Naive thymus-derived CD8-positive, alpha-beta T cell (primary cell): Measurements from ENCODE around the gene CNTNAP2. TPM values are rescaled to one million over a fixed set of nuclear protein-coding genes. Genes with fewer than 3 reads are reported as not detected.

ENCODE experiments used
- ATAC-seq, 2 donors: fragments of 150-1000 bp; cut with Tn5 transposase in 1 of 2; sonication (Bioruptor Pico), chemical (Tn5 transposase) in 1 of 2; 1 replicate in 1 of 2; 2 replicates in 1 of 2; pipeline ENCODE4 v1.10.0; 2021; ENCODE audit warnings: mild to moderate bottlenecking in 2 of 2, moderate library complexity in 2 of 2
- POLR2A ChIA-PET: fragments of 350-600 bp; sonication (Branson Sonifier 250); formaldehyde crosslinking; loops from one replicate; lab custom pipeline; 2021; ENCODE audit warnings: antibody characterized with exemption; lab: Charles Lee
- DNase-seq, 10 donors: peaks; one replicate each; pipeline versions ENCODE4 v3.0.0 to v3.0.0-alpha.2; 2020 to 2022
- H3K27ac Mint-ChIP-seq, 10 donors: one replicate each; pipeline ENCODE4 v1.8.0; 2020 to 2022; ENCODE audit warnings: mild to moderate bottlenecking in 10 of 10, mixed read lengths in 10 of 10, moderate library complexity in 4 of 10, inconsistent platforms in 1 of 10
- H3K27me3 Mint-ChIP-seq, 5 donors: one replicate each; pipeline ENCODE4 v1.8.0; 2021 to 2022; ENCODE audit warnings: mixed read lengths in 5 of 5
- H3K36me3 Mint-ChIP-seq, 3 donors: one replicate each; pipeline ENCODE4 v1.8.0; 2020 to 2022; ENCODE audit warnings: mixed read lengths in 3 of 3, mild to moderate bottlenecking in 2 of 3, inconsistent platforms in 1 of 3
- H3K4me1 Mint-ChIP-seq, 4 donors: one replicate each; pipeline ENCODE4 v1.8.0; 2021 to 2022; ENCODE audit warnings: mixed read lengths in 4 of 4
- H3K4me3 Mint-ChIP-seq, 10 donors: one replicate each; pipeline ENCODE4 v1.8.0; 2020 to 2022; ENCODE audit warnings: mild to moderate bottlenecking in 10 of 10, mixed read lengths in 10 of 10, moderate library complexity in 6 of 10, inconsistent platforms in 1 of 10
- H3K9me3 Mint-ChIP-seq, 9 donors: one replicate each; pipeline ENCODE4 v1.8.0; 2020 to 2022; ENCODE audit warnings: mixed read lengths in 9 of 9, mild to moderate bottlenecking in 3 of 9, inconsistent platforms in 1 of 9, moderate library complexity in 1 of 9
- polyA plus RNA-seq, 3 donors: library from polyadenylated mRNA; unstranded; fragments of 300-500 nt; fragmentation: Illumina TruSeq; gene quantifications; one replicate each; pipeline ENCODE4 v1.2.3, GENCODE V29; 2021
- total RNA-seq, 8 experiments: library from RNA in 2 of 8; stranded (reverse) in 2 of 8; gene quantifications; one replicate each; pipeline ENCODE4 v1.2.3 and lab custom pipeline; 2021 to 2026

Gene CNTNAP2
- total and polyA plus RNA-seq, 5 experiments from 2014 or later = 0.12 to 1.5 (median 0.71) TPM; not detected in 1

DNA sequence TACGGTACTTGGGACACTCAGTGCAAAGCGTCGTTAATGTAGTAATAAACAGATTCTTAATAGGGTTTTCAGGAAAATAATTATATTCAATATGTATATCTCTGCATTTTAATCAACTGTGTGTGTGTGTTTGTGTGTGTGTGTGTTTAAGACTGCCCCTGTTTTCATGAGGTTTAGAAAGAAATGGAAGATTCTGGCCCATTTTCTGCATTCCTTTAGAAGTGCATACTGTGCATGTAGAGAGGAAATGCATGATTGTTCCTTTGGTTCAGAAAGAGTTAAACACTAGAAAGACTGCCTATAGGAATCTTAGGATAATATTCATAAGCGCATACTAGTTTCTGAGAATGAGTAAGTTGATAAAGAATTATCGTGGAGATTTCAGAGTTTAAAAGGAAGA, 975 bp downstream of the CNTNAP2 start:
- peaks cover 0 to 12% (median 0%) of the 10 kb centered on the region in 3 donors for H3K36me3 Mint-ChIP-seq
- peak overlapping the region in 4 of 10 donors; percentile 6 to 63 (median 29) for H3K4me3 Mint-ChIP-seq
- no peak overlapping the region for H3K27ac Mint-ChIP-seq
- peaks cover 0 to 8% (median 1%) of the 10 kb centered on the region in 9 donors for H3K9me3 Mint-ChIP-seq
- DNase-seq (no peak), ATAC-seq (no peak)
- H3K4me1 Mint-ChIP-seq = peaks cover 5 to 18% (median 9%) of the 10 kb centered on the region in 4 donors
- H3K27me3 Mint-ChIP-seq = peaks cover 19 to 40% (median 25%) of the 10 kb centered on the region in 5 donors
- POLR2A ChIA-PET = no interaction called here

DNA sequence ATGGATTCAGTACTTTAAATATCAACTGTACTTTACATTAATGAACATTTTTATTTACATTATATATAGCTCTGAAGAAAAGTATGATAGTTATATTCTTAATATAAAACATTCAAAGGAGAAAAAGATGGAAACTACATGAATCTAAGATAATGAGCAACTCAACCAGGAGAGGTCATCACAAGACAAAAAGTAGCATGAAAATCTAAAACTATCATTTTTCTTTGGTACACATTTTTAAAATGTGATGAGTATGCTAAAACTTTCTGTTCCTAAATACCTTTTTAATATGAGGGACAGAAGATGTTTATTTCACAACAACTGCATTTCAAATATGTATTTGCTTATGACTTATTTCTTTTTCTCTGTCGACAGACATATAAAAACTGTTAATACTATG, 2.4 kb downstream of the CNTNAP2 start:
- Mint-ChIP-seq H3K36me3 (peaks cover 0 to 12% (median 0%) of the 10 kb centered on the region in 3 donors), H3K4me3 (no peak overlapping the region), H3K27me3 (peaks cover 19 to 40% (median 25%) of the 10 kb centered on the region in 5 donors), H3K27ac (no peak overlapping the region), H3K9me3 (peaks cover 0 to 10% (median 2%) of the 10 kb centered on the region in 9 donors), H3K4me1 (peaks cover 5 to 18% (median 9%) of the 10 kb centered on the region in 4 donors)
- ATAC-seq (no peak), DNase-seq (no peak)
- POLR2A ChIA-PET = no interaction called here

DNA sequence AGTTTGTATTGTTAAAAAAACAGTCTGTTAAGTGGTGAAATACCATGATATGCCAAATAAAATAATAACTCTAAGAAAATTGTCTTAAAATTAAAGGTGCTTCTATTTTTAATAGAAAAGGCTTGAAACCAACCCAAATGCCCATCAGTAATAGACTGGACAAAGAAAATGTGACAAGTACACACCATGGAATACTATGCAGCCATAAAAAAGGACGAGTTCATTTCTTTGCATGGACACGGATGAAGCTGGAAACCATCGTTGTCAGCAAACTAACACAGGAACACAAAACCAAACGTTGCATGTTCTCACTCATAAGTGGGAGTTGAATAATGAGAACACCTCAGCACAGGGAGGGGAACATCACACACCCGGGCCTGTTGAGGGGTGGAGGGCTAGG, 7.1 kb downstream of the CNTNAP2 start:
- Mint-ChIP-seq H3K27me3 (no peaks in the 10 kb centered on the region), H3K36me3 (no peaks in the 10 kb centered on the region), H3K27ac (no peak overlapping the region), H3K9me3 (peaks cover 0 to 9% (median 0%) of the 10 kb centered on the region in 9 donors), H3K4me1 (no peaks in the 10 kb centered on the region), H3K4me3 (no peak overlapping the region)
- POLR2A ChIA-PET = no interaction called here
- DNase-seq = no peak
- ATAC-seq = no peak

DNA sequence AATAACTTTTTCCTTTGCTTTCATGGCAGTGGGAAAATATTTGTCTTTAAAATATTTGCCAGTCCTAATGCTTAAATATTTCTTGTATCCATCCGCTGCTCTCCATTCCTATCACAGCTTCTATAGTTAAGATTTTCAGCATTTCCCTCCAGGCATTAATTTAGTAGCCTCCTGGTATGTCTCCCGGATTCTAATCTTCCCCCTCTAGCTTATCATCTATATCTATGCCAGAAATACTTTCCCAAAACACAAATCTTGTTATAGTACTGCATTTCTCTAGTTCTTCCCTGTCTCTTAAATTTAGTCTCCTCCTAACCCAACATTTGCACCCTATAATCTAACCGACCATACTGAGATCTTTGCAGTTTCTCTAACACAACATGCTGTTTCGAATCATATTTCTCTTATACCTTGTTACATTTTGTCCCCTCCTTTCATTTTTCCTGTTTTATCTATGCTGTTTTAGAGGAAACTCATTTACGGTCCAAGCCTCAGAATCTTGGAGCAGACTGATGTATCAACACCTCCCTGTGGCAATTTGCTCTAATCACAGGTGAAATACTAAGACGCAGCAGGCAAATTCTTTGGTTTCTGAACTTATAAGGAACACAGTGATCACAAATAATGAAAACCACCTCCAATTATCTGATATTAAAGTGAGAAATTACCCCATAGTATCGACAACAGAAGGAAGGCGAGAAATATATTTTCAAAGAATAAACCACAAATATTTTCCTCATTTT, 10.3 kb downstream of the CNTNAP2 start:
- peaks cover 0 to 18% (median 0%) of the 10 kb centered on the region in 9 donors for H3K9me3 Mint-ChIP-seq
- no peak overlapping the region for H3K27ac Mint-ChIP-seq
- no peaks in the 10 kb centered on the region for H3K36me3 Mint-ChIP-seq
- no peaks in the 10 kb centered on the region for H3K4me1 Mint-ChIP-seq
- DNase-seq = no peak
- no peaks in the 10 kb centered on the region for H3K27me3 Mint-ChIP-seq
- no peak for ATAC-seq
- H3K4me3 Mint-ChIP-seq = no peak overlapping the region
- POLR2A ChIA-PET = no interaction called here

DNA sequence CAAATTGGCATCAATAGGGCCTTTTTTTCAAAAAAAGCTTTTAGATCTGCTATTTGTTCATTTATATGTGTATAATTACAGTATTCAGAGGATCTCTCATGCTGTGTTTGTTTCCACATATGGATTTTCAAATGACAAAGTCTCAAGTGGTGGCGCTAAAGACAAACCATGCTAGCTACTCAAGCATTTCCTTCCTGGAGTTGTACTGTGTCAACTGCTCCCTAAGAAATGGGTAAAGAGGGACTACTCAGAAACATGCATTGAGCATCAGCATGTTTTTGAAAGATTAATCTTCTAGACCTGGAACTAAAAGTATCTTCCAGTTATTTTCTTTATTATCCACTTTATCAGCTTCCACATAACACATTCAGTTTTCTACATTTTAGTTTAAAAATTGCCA, 12.7 kb downstream of the CNTNAP2 start:
- no peaks in the 10 kb centered on the region for H3K36me3 Mint-ChIP-seq
- no peak overlapping the region for H3K27ac Mint-ChIP-seq
- ATAC-seq (no peak), DNase-seq (no peak)
- H3K4me3 Mint-ChIP-seq = no peak overlapping the region
- H3K27me3 Mint-ChIP-seq = no peaks in the 10 kb centered on the region
- peaks cover 0 to 16% (median 0%) of the 10 kb centered on the region in 9 donors for H3K9me3 Mint-ChIP-seq
- POLR2A ChIA-PET = no interaction called here
- H3K4me1 Mint-ChIP-seq = no peaks in the 10 kb centered on the region

DNA sequence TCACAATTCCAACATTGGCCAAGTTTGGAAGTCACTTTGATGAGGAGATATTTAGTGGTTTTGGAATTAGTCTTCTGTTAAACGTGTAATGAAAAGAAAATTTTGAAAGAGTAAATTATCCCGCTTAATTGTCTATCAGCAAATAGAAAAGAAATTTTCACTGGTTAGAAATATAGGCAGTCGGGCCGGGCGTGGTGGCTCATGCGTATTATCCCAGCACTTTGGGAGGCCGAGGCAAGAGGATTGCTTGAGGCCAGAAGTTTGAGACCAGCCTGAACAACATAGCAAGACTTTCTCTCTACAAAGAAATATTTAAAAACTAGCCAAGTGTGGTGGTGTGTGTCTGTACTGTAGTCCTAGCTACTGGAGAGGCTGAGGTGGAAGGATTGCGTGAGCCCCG, 13.4 kb downstream of the CNTNAP2 start:
- no peaks in the 10 kb centered on the region for H3K4me1 Mint-ChIP-seq
- no peaks in the 10 kb centered on the region for H3K36me3 Mint-ChIP-seq
- POLR2A ChIA-PET = no interaction called here
- no peak overlapping the region for H3K4me3 Mint-ChIP-seq
- peaks cover 0 to 16% (median 0%) of the 10 kb centered on the region in 9 donors for H3K9me3 Mint-ChIP-seq
- ATAC-seq (no peak), DNase-seq (no peak)
- no peaks in the 10 kb centered on the region for H3K27me3 Mint-ChIP-seq
- H3K27ac Mint-ChIP-seq = no peak overlapping the region

DNA sequence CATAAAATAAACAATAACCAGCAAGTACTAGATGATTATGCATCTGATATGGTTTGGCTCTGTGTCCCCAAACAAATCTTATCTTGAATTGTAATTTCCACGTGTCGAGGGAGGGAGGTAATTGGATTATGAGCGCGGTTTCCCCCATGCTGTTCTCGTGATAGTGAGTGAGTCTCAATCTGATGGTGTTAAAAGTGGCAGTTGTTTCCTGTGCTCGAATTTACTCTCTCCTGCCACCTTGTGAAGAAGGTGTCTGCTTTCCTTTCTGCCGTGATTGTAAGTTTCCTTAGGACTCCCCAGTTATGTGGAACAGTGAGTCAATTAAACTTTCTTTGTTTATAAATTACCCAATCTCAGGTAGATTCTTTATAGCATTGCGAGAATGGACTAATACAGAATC, 15.1 kb downstream of the CNTNAP2 start:
- no peaks in the 10 kb centered on the region for H3K36me3 Mint-ChIP-seq
- no peak overlapping the region for H3K4me3 Mint-ChIP-seq
- H3K27me3 Mint-ChIP-seq = no peaks in the 10 kb centered on the region
- ATAC-seq = no peak
- no peak for DNase-seq
- no peak overlapping the region for H3K27ac Mint-ChIP-seq
- POLR2A ChIA-PET = no interaction called here
- no peaks in the 10 kb centered on the region for H3K4me1 Mint-ChIP-seq
- peaks cover 0 to 16% (median 2%) of the 10 kb centered on the region in 9 donors for H3K9me3 Mint-ChIP-seq

DNA sequence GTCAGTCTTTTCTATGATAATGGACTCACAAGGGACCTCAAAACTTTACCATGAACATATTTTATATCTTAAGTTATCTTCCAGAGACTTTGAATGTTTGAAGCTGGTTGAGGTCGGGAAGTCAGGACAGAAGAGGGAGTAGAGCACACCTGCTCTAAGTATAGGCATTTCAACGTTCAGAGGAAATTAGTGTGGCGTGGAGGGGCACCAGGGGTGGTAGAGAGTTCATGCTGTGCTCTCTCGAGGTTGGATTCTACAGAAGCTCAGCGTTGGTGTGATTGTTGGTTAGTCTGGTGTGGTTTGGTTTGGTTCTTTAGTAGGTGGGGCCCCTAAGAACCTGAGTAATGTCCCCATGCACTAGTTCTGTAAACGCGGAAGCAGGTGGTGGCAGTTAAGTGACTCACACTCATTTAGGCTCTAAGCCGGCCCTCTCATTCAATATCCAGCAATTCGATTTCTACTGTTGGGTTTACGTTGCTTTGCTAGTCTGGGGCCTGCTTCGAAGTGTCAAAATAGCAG, 19.8 kb downstream of the CNTNAP2 start:
- no peak for DNase-seq
- Mint-ChIP-seq H3K36me3 (no peaks in the 10 kb centered on the region), H3K27me3 (no peaks in the 10 kb centered on the region), H3K9me3 (peaks cover 0 to 11% (median 3%) of the 10 kb centered on the region in 9 donors), H3K27ac (no peak overlapping the region), H3K4me3 (no peak overlapping the region), H3K4me1 (no peaks in the 10 kb centered on the region)
- ATAC-seq = no peak
- POLR2A ChIA-PET = no interaction called here

DNA sequence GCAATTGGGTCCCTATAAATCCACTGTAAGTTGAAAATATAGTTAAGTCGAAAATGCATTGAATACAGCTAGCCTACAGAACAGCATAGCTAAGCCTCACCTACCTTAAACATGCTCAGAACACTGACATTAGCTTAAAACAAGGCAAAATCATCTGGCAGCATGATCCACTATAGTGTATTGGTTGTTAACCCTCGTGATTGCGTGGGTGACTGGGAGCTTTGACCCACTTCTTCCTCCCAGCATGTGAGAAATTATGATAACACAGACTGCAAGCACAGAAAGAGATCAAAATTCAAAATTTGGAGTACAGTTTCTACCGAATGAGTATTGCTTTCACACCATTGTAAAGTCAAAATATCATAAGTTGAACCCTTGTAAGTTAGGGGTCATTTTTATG, 22.3 kb downstream of the CNTNAP2 start:
- ATAC-seq (no peak), DNase-seq (no peak)
- H3K9me3 Mint-ChIP-seq = peaks cover 0 to 11% (median 3%) of the 10 kb centered on the region in 9 donors
- POLR2A ChIA-PET = no interaction called here
- no peak overlapping the region for H3K27ac Mint-ChIP-seq
- H3K36me3 Mint-ChIP-seq = no peaks in the 10 kb centered on the region
- H3K27me3 Mint-ChIP-seq = no peaks in the 10 kb centered on the region
- H3K4me1 Mint-ChIP-seq = no peaks in the 10 kb centered on the region
- H3K4me3 Mint-ChIP-seq = no peak overlapping the region

DNA sequence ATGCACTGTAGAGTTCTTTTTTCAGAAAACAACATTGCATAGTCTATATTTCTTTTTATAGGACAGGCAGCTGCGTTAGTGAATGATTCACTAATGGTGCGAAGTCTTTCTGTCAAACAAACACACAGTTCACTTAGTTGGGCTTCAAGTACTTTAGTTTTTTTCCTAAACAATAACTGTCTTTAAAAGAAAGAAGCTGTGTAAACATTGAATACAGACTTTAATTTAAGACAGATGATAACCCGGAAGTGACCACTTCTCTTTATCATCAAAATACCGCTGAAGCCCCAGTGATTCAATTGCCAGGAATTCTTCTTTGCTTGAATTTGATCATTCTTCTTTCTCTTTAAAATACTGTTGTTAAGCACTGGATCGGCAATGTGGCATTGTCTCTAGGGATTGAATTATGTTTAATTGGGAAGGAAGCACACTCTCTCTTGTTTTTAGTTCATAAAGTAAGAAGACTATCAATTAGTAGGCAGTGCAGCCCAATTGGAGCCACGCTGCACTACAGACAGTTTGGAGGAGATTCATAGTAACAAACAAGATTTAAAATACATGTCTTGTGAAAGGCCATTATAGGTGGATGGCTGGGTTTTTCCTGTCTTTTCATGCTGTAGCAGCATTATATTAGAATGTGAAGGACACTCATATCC, 30.4 kb downstream of the CNTNAP2 start:
- Mint-ChIP-seq H3K4me3 (no peak overlapping the region), H3K4me1 (no peaks in the 10 kb centered on the region), H3K36me3 (no peaks in the 10 kb centered on the region), H3K9me3 (peaks cover 0 to 9% (median 4%) of the 10 kb centered on the region in 9 donors), H3K27me3 (no peaks in the 10 kb centered on the region), H3K27ac (no peak overlapping the region)
- DNase-seq (no peak), ATAC-seq (no peak)
- POLR2A ChIA-PET = no interaction called here

DNA sequence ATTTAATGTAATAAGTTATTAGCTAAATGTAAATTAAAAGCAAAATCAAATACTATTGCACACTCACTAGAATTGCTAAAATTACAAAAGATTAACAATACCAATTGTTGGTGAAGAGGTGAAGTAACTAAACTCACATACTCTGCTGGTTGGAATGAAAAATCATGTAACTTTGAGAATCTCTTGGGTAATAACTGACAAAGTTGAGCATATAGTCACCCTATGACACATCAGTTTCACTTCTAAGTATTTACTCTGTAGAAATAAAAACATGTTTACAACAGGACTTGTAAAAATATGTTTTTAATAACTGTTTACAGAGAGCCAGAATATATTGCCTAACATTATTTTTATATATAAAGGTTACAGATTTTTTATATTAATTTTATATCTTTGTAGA, 33.6 kb downstream of the CNTNAP2 start:
- no peak for ATAC-seq

DNA sequence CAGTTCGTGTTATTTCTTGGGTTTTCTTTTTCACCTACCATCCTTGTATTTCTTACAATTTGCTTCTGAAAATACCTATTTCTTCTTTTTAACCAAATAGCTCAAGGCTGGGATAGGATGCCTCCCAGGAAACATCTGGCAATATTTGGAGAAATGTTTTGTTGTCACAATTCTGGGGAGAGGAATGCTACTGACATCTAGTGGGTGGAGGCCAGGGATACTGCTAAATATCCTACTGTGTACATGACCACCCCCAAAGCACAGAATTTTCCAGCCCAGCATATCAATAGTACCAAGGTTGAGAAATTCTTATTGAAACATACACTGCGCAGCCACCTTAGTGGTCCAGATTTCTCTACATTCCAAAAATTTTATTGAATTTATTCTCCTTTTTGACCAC, 55.5 kb downstream of the CNTNAP2 start:
- POLR2A ChIA-PET = no interaction called here
- H3K36me3 Mint-ChIP-seq = no peaks in the 10 kb centered on the region
- no peak for ATAC-seq
- no peak overlapping the region for H3K4me3 Mint-ChIP-seq
- no peaks in the 10 kb centered on the region for H3K4me1 Mint-ChIP-seq
- no peak for DNase-seq
- peaks cover 0 to 18% (median 6%) of the 10 kb centered on the region in 9 donors for H3K9me3 Mint-ChIP-seq
- no peak overlapping the region for H3K27ac Mint-ChIP-seq
- H3K27me3 Mint-ChIP-seq = no peaks in the 10 kb centered on the region

More for the DNA sequence above, 33.6 kb downstream of the CNTNAP2 start:
- Mint-ChIP-seq H3K27ac (no peak overlapping the region), H3K4me1 (no peaks in the 10 kb centered on the region), H3K9me3 (peaks cover 0 to 9% (median 7%) of the 10 kb centered on the region in 9 donors), H3K27me3 (no peaks in the 10 kb centered on the region), H3K36me3 (no peaks in the 10 kb centered on the region), H3K4me3 (no peak overlapping the region)
- POLR2A ChIA-PET = no interaction called here
- no peak for DNase-seq

DNA sequence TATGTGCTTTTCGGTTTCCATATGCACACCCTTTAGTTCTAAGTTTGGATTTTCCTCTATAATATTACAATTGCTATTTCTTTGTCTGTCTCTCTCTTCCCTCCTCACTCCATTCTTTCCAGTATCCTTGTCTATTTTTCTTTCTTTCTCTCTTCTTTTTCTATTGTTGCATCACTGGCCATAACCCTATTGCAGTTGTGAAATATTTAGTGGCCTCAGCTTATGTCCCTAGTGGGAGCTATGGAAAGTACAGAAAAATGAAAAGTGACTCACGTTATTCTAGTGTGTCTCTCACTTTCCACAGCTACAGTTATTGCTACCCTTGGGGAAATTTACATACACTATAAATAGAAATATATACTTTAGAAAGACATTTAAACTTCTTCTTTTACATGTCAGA, 59.1 kb downstream of the CNTNAP2 start:
- no peaks in the 10 kb centered on the region for H3K36me3 Mint-ChIP-seq
- no peak for ATAC-seq
- no peaks in the 10 kb centered on the region for H3K27me3 Mint-ChIP-seq

More for the DNA sequence above, 59.1 kb downstream of the CNTNAP2 start:
- Mint-ChIP-seq H3K4me3 (no peak overlapping the region), H3K4me1 (no peaks in the 10 kb centered on the region), H3K9me3 (peaks cover 0 to 18% (median 3%) of the 10 kb centered on the region in 9 donors), H3K27ac (no peak overlapping the region)
- no peak for DNase-seq
- POLR2A ChIA-PET = no interaction called here
